Measurements from ENCODE around the gene STK32C. TPM values are rescaled to one million over a fixed set of nuclear protein-coding genes. Genes with fewer than 3 reads are reported as not detected.

The STK32C gene
- total and polyA plus RNA-seq, 2 donors (not counting 1 experiment from before 2014, with no cell fraction given) = 9.9 to 16.8 TPM

DNA sequence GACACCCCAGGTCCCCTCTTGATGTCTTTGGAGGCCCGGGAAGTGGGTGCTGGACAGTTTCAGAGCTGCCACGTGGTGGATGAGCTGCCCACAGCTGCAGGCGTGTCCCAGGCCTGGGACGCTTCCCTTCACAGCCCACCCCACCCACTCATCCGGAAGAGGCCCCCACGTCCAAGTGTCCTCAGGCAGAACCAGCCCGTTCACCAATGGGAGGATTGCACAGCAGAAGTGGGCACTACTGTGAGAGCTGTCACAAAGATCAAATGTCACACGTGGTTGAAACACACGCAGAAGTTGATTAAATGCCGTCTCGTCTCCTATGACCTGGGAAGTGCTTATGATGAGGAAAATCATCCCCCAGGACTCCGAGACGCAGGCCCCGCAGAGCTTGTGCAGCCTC, 52.9 kb downstream of the STK32C start:
- Histone ChIP-seq H2AFZ (ENCODE audit: insufficient read depth, low read depth, low read length, poor library complexity, severe bottlenecking) (no peak overlapping the region), H3K9me3 (ENCODE audit: control extremely low read depth in 1 of 3, control insufficient read depth in 2 of 3, insufficient read depth in 1 of 3, low read length in 2 of 3) (no peaks in the 10 kb centered on the region), H4K20me1 (ENCODE audit: control insufficient read depth, insufficient read depth, low read length, poor library complexity, severe bottlenecking) (no peaks in the 10 kb centered on the region), H3K36me3 (replicated peaks in 1 of 2; ENCODE audit: control extremely low read depth in 1 of 2, control insufficient read depth in 1 of 2, extremely low read depth in 1 of 2, insufficient read depth in 2 of 2, low read length in 1 of 2) (no peaks in the 10 kb centered on the region), H3K4me1 (ENCODE audit: control insufficient read depth in 2 of 2, insufficient read depth in 2 of 2, low read length in 2 of 2) (no peaks in the 10 kb centered on the region), H3K9ac (ENCODE audit: low read length) (no peak overlapping the region), H3K4me2 (replicated peaks; ENCODE audit: low read depth, low read length, poor library complexity, severe bottlenecking) (no peak overlapping the region), H3K27me3 (replicated peaks in 1 of 4; ENCODE audit: control extremely low read depth in 1 of 4, control insufficient read depth in 3 of 4, insufficient read depth in 4 of 4, low read length in 3 of 4) (no peaks in the 10 kb centered on the region), H3K4me3 (ENCODE audit: control extremely low read depth in 1 of 5, extremely low read depth in 1 of 5, insufficient read depth in 1 of 5, low read depth in 2 of 5, low read length in 4 of 5) (no peak overlapping the region), H3K27ac (ENCODE audit: low read length in 2 of 2) (no peak overlapping the region), H3K79me2 (ENCODE audit: control insufficient read depth, insufficient read depth, low read length) (no peaks in the 10 kb centered on the region)
- intact Hi-C loops (cut with micrococcal nuclease) = no loop called here
- Mint-ChIP-seq H3K27me3 (no peaks in the 10 kb centered on the region), H3K9me3 (ENCODE audit: insufficient read depth) (no peaks in the 10 kb centered on the region), H3K4me1 (no peaks in the 10 kb centered on the region), H3K4me3 (no peak overlapping the region), H3K27ac (no peak overlapping the region)
- DNase-seq (no peak), ATAC-seq (ENCODE audit: low read depth) (no peak)
- TF ChIP-seq, protein P1, sequence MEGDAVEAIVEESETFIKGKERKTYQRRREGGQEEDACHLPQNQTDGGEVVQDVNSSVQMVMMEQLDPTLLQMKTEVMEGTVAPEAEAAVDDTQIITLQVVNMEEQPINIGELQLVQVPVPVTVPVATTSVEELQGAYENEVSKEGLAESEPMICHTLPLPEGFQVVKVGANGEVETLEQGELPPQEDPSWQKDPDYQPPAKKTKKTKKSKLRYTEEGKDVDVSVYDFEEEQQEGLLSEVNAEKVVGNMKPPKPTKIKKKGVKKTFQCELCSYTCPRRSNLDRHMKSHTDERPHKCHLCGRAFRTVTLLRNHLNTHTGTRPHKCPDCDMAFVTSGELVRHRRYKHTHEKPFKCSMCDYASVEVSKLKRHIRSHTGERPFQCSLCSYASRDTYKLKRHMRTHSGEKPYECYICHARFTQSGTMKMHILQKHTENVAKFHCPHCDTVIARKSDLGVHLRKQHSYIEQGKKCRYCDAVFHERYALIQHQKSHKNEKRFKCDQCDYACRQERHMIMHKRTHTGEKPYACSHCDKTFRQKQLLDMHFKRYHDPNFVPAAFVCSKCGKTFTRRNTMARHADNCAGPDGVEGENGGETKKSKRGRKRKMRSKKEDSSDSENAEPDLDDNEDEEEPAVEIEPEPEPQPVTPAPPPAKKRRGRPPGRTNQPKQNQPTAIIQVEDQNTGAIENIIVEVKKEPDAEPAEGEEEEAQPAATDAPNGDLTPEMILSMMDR (IDR thresholded peaks at IDR 0.05) = no peak
- 85% methylated on average over 14 of the region's 14 CpGs for WGBS (ENCODE audit: insufficient coverage)
- ChIA-PET POLR2A (no interaction called here), CTCF (no interaction called here)

- CTCF ChIA-PET = no interaction called here
These were observed 54.6 kb downstream of the STK32C start for GRCh38 chr10:132253092-132253687.

More at GRCh38 chr10:132253092-132253687, 54.6 kb downstream of the STK32C start:
- Mint-ChIP-seq H3K4me3 (no peak overlapping the region), H3K27ac (no peak overlapping the region), H3K27me3 (no peaks in the 10 kb centered on the region), H3K4me1 (peaks cover 3% of the 10 kb centered on the region), H3K9me3 (ENCODE audit: insufficient read depth) (no peaks in the 10 kb centered on the region)
- no peaks in the 10 kb centered on the region for H3K79me2 ChIP-seq (ENCODE audit: control insufficient read depth, insufficient read depth, low read length)
- H3K4me3 ChIP-seq (ENCODE audit: control extremely low read depth in 1 of 5, extremely low read depth in 1 of 5, insufficient read depth in 1 of 5, low read depth in 2 of 5, low read length in 4 of 5) = no peak overlapping the region
- H3K27me3 ChIP-seq (replicated peaks in 1 of 4; ENCODE audit: control extremely low read depth in 1 of 4, control insufficient read depth in 3 of 4, insufficient read depth in 4 of 4, low read length in 3 of 4) = no peaks in the 10 kb centered on the region
- POLR2A ChIA-PET = no interaction called here
- H3K9me3 ChIP-seq (ENCODE audit: control extremely low read depth in 1 of 3, control insufficient read depth in 2 of 3, insufficient read depth in 1 of 3, low read length in 2 of 3) = peaks cover 0 to 5% (median 0%) of the 10 kb centered on the region in 3 donors
- H3K36me3 ChIP-seq (replicated peaks in 1 of 2; ENCODE audit: control extremely low read depth in 1 of 2, control insufficient read depth in 1 of 2, extremely low read depth in 1 of 2, insufficient read depth in 2 of 2, low read length in 1 of 2) = no peaks in the 10 kb centered on the region
- ATAC-seq (ENCODE audit: low read depth) (no peak), DNase-seq (no peak)
- 95% methylated on average over 13 of the region's 19 CpGs for WGBS (ENCODE audit: insufficient coverage)
- H3K4me2 ChIP-seq (replicated peaks; ENCODE audit: low read depth, low read length, poor library complexity, severe bottlenecking) = no peak overlapping the region
- H3K9ac ChIP-seq (ENCODE audit: low read length) = no peak overlapping the region
- no peak overlapping the region for H2AFZ ChIP-seq (ENCODE audit: insufficient read depth, low read depth, low read length, poor library complexity, severe bottlenecking)
- peaks cover 0 to 4% of the 10 kb centered on the region in 2 donors for H3K4me1 ChIP-seq (ENCODE audit: control insufficient read depth in 2 of 2, insufficient read depth in 2 of 2, low read length in 2 of 2)
- TF ChIP-seq, protein P1 (IDR thresholded peaks at IDR 0.05) = no peak
- no peak overlapping the region for H3K27ac ChIP-seq (ENCODE audit: low read length in 2 of 2)
- intact Hi-C loops (cut with micrococcal nuclease) = no loop called here
- H4K20me1 ChIP-seq (ENCODE audit: control insufficient read depth, insufficient read depth, low read length, poor library complexity, severe bottlenecking) = no peaks in the 10 kb centered on the region

Data from B cell (primary cell).